Measurements from ENCODE around the gene CAPNS1. TPM values are rescaled to one million over a fixed set of nuclear protein-coding genes. Genes with fewer than 3 reads are reported as not detected.
"Not testable (repeated sequence)": the region's sequence is repeated elsewhere in the genome, so short reads cannot be mapped to it uniquely, and the experiment has no call there.

The CAPNS1 gene
- total RNA-seq, 1 donor from 2014 or later = 262 TPM

DNA sequence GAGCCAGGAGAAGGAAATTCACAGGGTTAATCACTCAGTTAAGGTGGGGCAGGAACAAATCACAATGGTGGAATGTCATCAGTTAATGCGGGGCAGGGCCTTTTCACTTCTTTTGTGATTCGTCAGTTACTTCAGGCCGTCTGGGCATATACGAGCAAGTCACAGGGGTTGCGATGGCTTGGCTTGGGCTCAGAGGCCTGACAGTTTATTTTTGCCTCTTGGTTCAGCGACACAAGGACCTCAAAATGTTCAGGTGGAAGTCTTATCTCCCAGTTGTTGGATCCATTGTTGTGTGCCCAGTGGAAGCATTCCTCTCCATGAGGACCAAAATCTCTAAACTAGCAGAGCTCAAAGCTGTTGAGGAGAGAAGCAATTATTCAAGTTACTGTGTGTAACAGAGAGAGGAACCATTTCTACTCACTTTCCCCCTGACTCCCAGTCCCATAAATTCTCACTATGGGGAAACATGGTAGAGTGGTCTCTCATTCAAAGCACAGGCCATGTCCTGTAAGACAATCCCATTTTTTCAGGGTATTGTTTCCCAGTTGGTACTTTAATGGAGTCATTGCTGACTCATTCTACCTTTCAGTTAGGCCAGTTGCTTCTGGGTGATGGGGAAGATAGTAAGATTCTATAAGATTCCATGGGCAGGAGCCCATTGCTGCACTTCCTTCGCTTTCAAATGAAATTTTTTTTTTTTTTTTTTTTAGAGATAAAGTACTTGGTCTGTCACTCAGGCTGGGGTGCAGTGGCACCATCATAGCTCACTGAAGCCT is 21.1 kb downstream of the CAPNS1 start:
- H3K4me3 ChIP-seq (ENCODE audit: low read depth, low read length) = no peak overlapping the region
- no peak for DNase-seq (ENCODE audit: low read depth)
- peaks cover 2% of the 10 kb centered on the region for H3K36me3 ChIP-seq (ENCODE audit: control insufficient read depth, insufficient read depth, low read length)
- no peaks in the 10 kb centered on the region for H3K27me3 ChIP-seq (ENCODE audit: control insufficient read depth, insufficient read depth, low read length)
- TF ChIP-seq, protein P1, sequence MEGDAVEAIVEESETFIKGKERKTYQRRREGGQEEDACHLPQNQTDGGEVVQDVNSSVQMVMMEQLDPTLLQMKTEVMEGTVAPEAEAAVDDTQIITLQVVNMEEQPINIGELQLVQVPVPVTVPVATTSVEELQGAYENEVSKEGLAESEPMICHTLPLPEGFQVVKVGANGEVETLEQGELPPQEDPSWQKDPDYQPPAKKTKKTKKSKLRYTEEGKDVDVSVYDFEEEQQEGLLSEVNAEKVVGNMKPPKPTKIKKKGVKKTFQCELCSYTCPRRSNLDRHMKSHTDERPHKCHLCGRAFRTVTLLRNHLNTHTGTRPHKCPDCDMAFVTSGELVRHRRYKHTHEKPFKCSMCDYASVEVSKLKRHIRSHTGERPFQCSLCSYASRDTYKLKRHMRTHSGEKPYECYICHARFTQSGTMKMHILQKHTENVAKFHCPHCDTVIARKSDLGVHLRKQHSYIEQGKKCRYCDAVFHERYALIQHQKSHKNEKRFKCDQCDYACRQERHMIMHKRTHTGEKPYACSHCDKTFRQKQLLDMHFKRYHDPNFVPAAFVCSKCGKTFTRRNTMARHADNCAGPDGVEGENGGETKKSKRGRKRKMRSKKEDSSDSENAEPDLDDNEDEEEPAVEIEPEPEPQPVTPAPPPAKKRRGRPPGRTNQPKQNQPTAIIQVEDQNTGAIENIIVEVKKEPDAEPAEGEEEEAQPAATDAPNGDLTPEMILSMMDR (IDR thresholded peaks at IDR 0.05; ENCODE audit: insufficient read depth, low read length, poor library complexity, severe bottlenecking) = no peak

DNA sequence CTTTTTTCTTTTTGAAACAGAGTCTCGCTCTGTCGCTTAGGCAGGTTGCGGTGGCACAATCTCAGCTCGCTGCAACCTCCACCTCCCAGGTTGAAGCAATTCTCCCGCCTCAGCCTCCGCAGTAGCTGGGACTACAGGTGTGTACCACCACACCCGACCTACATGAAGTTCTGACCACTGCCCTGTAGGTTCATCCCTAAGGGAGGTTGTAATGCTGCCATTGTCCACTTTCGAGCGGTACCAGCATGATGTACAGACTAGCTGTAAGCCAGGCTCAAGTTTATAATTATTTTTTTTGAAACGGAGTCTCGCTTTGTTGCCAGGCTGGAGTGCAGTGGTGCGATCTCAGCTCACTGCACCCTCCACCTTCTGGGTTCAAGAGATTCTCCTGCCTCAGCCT is 23.9 kb downstream of the CAPNS1 start:
- peaks cover 2% of the 10 kb centered on the region for H3K36me3 ChIP-seq (ENCODE audit: control insufficient read depth, insufficient read depth, low read length)
- no peaks in the 10 kb centered on the region for H3K27me3 ChIP-seq (ENCODE audit: control insufficient read depth, insufficient read depth, low read length)
- no peak for DNase-seq (ENCODE audit: low read depth)
- TF ChIP-seq, protein P1 (IDR thresholded peaks at IDR 0.05; ENCODE audit: insufficient read depth, low read length, poor library complexity, severe bottlenecking) = no peak
- no peak overlapping the region for H3K4me3 ChIP-seq (ENCODE audit: low read depth, low read length)

DNA sequence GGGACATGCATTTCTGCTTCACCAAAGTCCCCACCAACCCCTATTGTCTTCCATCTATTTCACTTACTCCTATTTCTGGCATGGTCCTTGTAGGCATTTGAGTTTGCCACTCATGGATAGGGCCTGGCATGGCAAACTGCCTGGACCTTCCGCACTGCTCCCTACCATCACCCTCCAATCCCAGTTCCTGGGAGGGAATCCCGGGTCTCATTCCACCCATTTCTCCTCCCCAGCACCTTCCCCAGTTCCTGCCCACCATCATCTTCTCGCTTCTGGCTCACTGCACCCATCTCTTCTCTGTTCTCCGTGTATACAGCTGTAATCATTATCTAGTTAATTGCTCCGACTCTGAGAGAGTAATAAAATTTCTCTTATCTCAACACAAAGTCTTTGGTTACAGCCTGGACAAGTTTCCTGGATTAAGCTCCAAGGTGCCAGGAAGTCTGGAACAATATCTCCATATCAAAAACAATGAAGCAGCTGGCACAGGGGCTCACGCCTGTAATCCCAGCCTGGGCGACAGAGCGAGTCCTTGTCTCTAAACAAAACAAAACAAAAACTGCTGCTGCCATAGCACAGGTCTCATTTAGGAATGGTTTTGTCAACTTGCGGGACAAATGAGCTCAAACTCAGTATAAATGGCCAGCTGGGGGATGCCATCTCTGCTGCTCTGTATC is 29.4 kb downstream of the CAPNS1 start:
- no peaks in the 10 kb centered on the region for H3K27me3 ChIP-seq (ENCODE audit: control insufficient read depth, insufficient read depth, low read length)
- TF ChIP-seq, protein P1 (IDR thresholded peaks at IDR 0.05; ENCODE audit: insufficient read depth, low read length, poor library complexity, severe bottlenecking) = no peak
- no peak overlapping the region for H3K4me3 ChIP-seq (ENCODE audit: low read depth, low read length)
- no peaks in the 10 kb centered on the region for H3K36me3 ChIP-seq (ENCODE audit: control insufficient read depth, insufficient read depth, low read length)
- no peak for DNase-seq (ENCODE audit: low read depth)

DNA sequence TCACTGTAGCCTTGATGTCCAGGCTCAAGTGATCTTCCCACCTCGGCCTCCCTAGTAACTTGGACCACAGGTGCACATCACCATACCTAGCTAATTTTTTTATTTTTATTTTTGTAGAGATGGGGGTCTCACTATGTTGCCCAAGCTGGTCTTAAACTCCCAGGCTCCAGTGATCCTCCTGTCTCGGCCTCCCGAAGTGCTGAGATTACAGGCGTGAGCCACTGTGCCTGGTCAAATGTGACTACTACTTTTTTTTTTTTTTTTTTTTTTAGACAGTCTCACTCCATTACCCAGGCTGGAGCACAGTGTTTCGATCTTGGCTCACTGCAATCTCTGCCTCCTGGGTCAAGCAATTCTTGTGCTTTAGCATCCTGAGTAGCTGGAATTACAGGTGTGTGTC is 33.0 kb downstream of the CAPNS1 start:
- no peak for DNase-seq (ENCODE audit: low read depth)
- TF ChIP-seq, protein P1 (IDR thresholded peaks at IDR 0.05; ENCODE audit: insufficient read depth, low read length, poor library complexity, severe bottlenecking) = no peak
- H3K27me3 ChIP-seq (ENCODE audit: control insufficient read depth, insufficient read depth, low read length) = no peaks in the 10 kb centered on the region
- H3K4me3 ChIP-seq (ENCODE audit: low read depth, low read length) = no peak overlapping the region
- no peaks in the 10 kb centered on the region for H3K36me3 ChIP-seq (ENCODE audit: control insufficient read depth, insufficient read depth, low read length)

DNA sequence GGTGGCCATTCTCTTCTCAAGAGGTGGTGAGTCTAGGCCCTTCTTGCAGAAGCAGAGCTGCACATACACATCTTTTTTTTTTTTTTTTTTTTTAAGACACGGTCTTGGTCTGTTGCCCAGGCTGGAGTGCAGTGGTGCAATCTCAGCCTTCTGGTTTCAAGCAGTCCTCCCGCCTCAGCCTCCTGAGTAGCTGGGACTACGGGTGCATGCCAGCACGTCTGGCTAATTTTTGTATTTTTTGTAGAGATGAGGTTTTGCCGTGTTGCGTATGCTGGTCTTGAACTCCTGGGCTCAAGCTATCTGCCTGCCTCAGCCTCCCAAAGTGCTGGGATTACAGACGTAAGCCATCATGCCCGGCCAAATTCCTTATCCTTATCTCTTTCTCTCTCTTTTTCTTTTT is 34.0 kb downstream of the CAPNS1 start:
- H3K27me3 ChIP-seq (ENCODE audit: control insufficient read depth, insufficient read depth, low read length); H3K4me3 ChIP-seq (ENCODE audit: low read depth, low read length); H3K36me3 ChIP-seq (ENCODE audit: control insufficient read depth, insufficient read depth, low read length); DNase-seq (ENCODE audit: low read depth): not testable (repeated sequence)

DNA sequence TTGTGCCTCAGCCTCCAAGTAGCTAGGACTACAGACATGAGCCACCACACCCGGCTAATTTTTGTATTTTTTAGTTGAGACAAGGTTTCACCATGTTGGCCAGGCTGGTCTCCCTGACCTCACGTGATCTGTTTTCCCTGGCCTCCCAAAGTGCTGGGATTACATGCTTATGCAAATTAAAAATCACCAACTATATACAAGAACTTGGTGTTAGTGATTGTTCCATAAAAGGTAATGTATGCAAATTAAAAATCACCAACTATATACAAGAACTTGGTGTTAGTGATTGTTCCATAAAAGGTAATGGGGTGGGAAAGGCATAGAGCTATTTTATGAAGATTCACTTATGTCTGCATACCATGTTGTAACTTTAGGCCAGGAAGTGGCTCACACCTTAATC is 39.2 kb downstream of the CAPNS1 start:
- H3K36me3 ChIP-seq (ENCODE audit: control insufficient read depth, insufficient read depth, low read length); DNase-seq (ENCODE audit: low read depth); H3K4me3 ChIP-seq (ENCODE audit: low read depth, low read length); H3K27me3 ChIP-seq (ENCODE audit: control insufficient read depth, insufficient read depth, low read length): not testable (repeated sequence)

All from kidney epithelial cell (primary cell).